Heart right ventricle (tissue), 16 donors: ENCODE data around the gene BLMH. TPM values are rescaled to one million over a fixed set of nuclear protein-coding genes. Genes with fewer than 3 reads are reported as not detected.
A peak's percentile ranks its signal among the peaks of the same experiment; 100 is the strongest.
"Not testable (repeated sequence)": the region's sequence is repeated elsewhere in the genome, so short reads cannot be mapped to it uniquely, and the experiment has no call there.

Experiments
- ATAC-seq, 8 donors: fragments of 200-7000 bp; cut with Tn5 transposase; one replicate each; pipeline ENCODE4 v1.9.1; 2020; ENCODE audit warnings: mild to moderate bottlenecking in 8 of 8, moderate library complexity in 8 of 8, moderate number of reproducible peaks in 1 of 8
- DNase-seq, 2 donors: peaks; one replicate each; pipeline ENCODE4 v3.0.0-alpha.2; 2020
- H3K27ac ChIP-seq, 10 donors: fragments of 200-600 bp; sonication (generic) in 2 of 10; one replicate each; pipeline versions ENCODE4 v1.5.0 to v1.8.0; 2020 to 2022; ENCODE audit warnings: mild to moderate bottlenecking in 3 of 10
- H3K27me3 ChIP-seq, 7 donors: fragments of 200-600 bp; one replicate each; pipeline ENCODE4 v1.8.0; 2021 to 2022; ENCODE audit warnings: mild to moderate bottlenecking in 2 of 7
- H3K36me3 ChIP-seq, 9 donors: fragments of 200-600 bp; sonication (generic) in 1 of 9; one replicate each; pipeline versions ENCODE4 v1.5.0 to v1.8.0; 2020 to 2022; ENCODE audit warnings: mild to moderate bottlenecking in 2 of 9
- H3K4me1 ChIP-seq, 9 donors: fragments of 200-600 bp; sonication (generic) in 1 of 9; one replicate each; pipeline versions ENCODE4 v1.5.0 to v1.8.0; 2020 to 2022; ENCODE audit warnings: mild to moderate bottlenecking in 4 of 9
- H3K4me3 ChIP-seq, 10 donors: fragments of 200-600 bp; sonication (generic) in 2 of 10; one replicate each; pipeline versions ENCODE4 v1.5.0 to v1.8.0; 2020 to 2022; ENCODE audit warnings: mild to moderate bottlenecking in 7 of 10, moderate library complexity in 2 of 10
- H3K9me3 ChIP-seq, 11 donors: fragments of 200-600 bp in 10 of 11; sonication (generic) in 2 of 11; one replicate each; pipeline versions ENCODE4 v1.5.0 to v1.8.0; 2013 to 2022; ENCODE audit warnings: mild to moderate bottlenecking in 2 of 11, control low read depth in 1 of 11, moderate library complexity in 1 of 11
- WGBS, 2 donors: extraction: QIAGEN DNeasy Blood & Tissue Kit; methylation state at CpG; one replicate each; pipeline ENCODE4 v1.1.7; 2013; ENCODE audit warnings: inconsistent platforms in 1 of 2; 5-methylcytosine and 5-hydroxymethylcytosine counted together
- intact Hi-C, 10 donors: fragments of 100-400 bp; cut with DNase I; formaldehyde crosslinking; loops; one replicate each; pipeline versions ENCODE4 v1.11.1 to v1.14.2; 2022
- polyA plus RNA-seq, 2 donors: library from polyadenylated mRNA; stranded (reverse); fragments of 200-250 nt; gene quantifications; one replicate each; pipeline ENCODE4 v1.2.3, GENCODE V29; 2013
- total RNA-seq, 10 donors: library from RNA; stranded (reverse); fragmentation: NEBNext Ultra II Directional in 3 of 10; extraction: Animal tissue kit (Norgen Biotek cat#: 25700) in 3 of 10; gene quantifications; one replicate each; pipeline versions ENCODE4 v1.2.1 to v1.2.4, GENCODE V29; 2021 to 2023
- TF ChIP-seq, protein P1 (sequence below), 9 donors: fragments of 200-600 bp; sonication (generic) in 2 of 9; IDR thresholded peaks; one replicate each; pipeline versions ENCODE4 v1.5.0 to v1.8.0; 2021 to 2022; ENCODE audit warnings: antibody characterized with exemption in 9 of 9, mild to moderate bottlenecking in 5 of 9, moderate library complexity in 1 of 9
- donor health status: Arrhythmogenic right ventricular cardiomyopathy.
- donor health status: ischemic (EF 13 %, LVEDD 7.1; RV severe dilation, severe dysfunction).
- donor health status: healthy with polysubstance abuse.
- donor health status: DM: no; HTN: yes; CAD: no.
- donor health status: DM: no; HTN: no; CAD: no.
- donor health status: ischemic (EF 25% LVEDD 6.9; RV normal size, moderate dysfunction).
- donor health status: ischemic (EF 25% LVEDD 5.7; RV mildly dilated, moderate dysfunction).
- donor health status: healthy.
- donor health status: DM: yes; HTN: yes; CAD: no.
- donor health status: Ischemic cardiomyopathy.
- donor health status: ischemic (EF 35%, LVEDD 5.7; RV mildly dilated, moderate dysfunction).
- donor health status: nonischemic (EF 11% LVEDD 7.7; RV severe dilation, severe dysfunction).
- donor health status: DM: yes; HTN: yes; CAD: no.
- donor health status: PGD.
- donor health status: ischemic (EF 29% LVEDD 5.4; RV normal size, mild dysfunction).
- donor health status: nonischemic (EF 23%, LVEDD 6.1; RV moderate dilation, normal function).

BLMH gene
- total and polyA plus RNA-seq, 12 donors = 9.6 to 22.2 (median 15.7) TPM

- ATAC-seq = no peak
Measured at GRCh38 chr17:30234296-30234695, 57.4 kb downstream of the BLMH start.

GRCh38 chr17:30232824-30233427 is 58.8 kb downstream of the BLMH start:
- no peak for DNase-seq
- 83 to 84% methylated on average over 11 of the region's 11 CpGs for WGBS, 2 donors
- H3K4me3 ChIP-seq = no peak overlapping the region
- no peak for ATAC-seq
- H3K36me3 ChIP-seq = no peaks in the 10 kb centered on the region
- peaks cover 7 to 51% (median 25%) of the 10 kb centered on the region in 7 donors for H3K27me3 ChIP-seq
- TF ChIP-seq, protein P1, sequence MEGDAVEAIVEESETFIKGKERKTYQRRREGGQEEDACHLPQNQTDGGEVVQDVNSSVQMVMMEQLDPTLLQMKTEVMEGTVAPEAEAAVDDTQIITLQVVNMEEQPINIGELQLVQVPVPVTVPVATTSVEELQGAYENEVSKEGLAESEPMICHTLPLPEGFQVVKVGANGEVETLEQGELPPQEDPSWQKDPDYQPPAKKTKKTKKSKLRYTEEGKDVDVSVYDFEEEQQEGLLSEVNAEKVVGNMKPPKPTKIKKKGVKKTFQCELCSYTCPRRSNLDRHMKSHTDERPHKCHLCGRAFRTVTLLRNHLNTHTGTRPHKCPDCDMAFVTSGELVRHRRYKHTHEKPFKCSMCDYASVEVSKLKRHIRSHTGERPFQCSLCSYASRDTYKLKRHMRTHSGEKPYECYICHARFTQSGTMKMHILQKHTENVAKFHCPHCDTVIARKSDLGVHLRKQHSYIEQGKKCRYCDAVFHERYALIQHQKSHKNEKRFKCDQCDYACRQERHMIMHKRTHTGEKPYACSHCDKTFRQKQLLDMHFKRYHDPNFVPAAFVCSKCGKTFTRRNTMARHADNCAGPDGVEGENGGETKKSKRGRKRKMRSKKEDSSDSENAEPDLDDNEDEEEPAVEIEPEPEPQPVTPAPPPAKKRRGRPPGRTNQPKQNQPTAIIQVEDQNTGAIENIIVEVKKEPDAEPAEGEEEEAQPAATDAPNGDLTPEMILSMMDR (IDR thresholded peaks at IDR 0.05) = no peak
- intact Hi-C loops = no loop called here
- no peaks in the 10 kb centered on the region for H3K9me3 ChIP-seq
- no peak overlapping the region for H3K27ac ChIP-seq
- H3K4me1 ChIP-seq = peaks cover 11 to 38% (median 22%) of the 10 kb centered on the region in 9 donors

More at GRCh38 chr17:30234296-30234695, 57.4 kb downstream of the BLMH start:
- Histone ChIP-seq H3K4me3 (no peak overlapping the region), H3K9me3 (no peaks in the 10 kb centered on the region), H3K27me3 (peaks cover 8 to 65% (median 36%) of the 10 kb centered on the region in 7 donors), H3K27ac (no peak overlapping the region), H3K36me3 (no peaks in the 10 kb centered on the region), H3K4me1 (peaks cover 11 to 38% (median 22%) of the 10 kb centered on the region in 9 donors)
- DNase-seq = no peak
- TF ChIP-seq, protein P1 (IDR thresholded peaks at IDR 0.05) = no peak
- 88% methylated on average over 6 of the region's 6 CpGs for WGBS, 2 donors
- intact Hi-C loops = no loop called here

DNA sequence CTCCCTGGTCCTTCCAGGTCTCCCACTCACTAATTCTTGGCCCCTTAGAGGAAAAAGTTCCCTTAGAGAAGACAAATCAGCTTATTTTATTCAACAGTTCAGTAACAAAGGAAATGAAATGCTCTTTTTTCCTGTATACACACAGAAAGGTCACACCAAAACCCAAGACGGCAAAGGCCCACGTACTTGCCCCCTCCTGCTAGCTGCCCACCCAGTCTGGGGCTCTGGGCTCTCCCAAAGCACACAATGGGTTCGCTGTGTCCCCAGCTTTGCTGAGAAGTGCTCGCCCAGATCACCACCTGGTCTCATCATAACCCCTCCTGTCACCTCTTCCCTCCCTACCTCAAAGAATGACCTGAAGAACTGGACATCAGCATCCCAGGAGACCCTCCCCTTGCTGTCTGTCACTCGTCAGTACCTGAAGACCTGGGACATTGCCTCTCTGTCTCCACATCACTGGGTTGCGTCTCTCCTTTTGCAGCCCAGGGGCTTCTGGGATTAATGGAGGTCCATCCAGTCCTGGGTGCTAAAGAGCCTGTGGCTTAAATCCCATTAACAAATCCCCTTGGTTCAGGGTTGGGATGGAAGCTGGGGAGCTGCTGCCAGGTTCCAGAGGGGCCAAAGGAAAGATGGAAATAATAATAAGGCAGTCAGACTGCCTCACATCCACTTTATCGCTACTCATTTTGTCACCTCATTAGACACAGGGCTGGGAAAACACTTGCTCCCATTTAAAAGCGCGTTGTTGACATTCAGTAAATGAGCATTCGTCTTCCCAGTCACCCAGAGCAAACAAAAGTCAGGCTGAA is 59.5 kb downstream of the BLMH start:
- ATAC-seq = no peak
- intact Hi-C loops = no loop called here
- no peak for DNase-seq
- H3K36me3 ChIP-seq = no peaks in the 10 kb centered on the region
- H3K4me1 ChIP-seq = peaks cover 7 to 31% (median 19%) of the 10 kb centered on the region in 9 donors
- TF ChIP-seq, protein P1 (IDR thresholded peaks at IDR 0.05) = no peak
- H3K4me3 ChIP-seq = no peak overlapping the region
- whole genome bisulfite sequencing, 2 donors = 83 to 85% methylated on average over 10 of the region's 10 CpGs
- H3K27me3 ChIP-seq = peaks cover 0 to 44% (median 18%) of the 10 kb centered on the region in 7 donors
- no peaks in the 10 kb centered on the region for H3K9me3 ChIP-seq
- H3K27ac ChIP-seq = no peak overlapping the region

GRCh38 chr17:30230596-30231125 is 61.1 kb downstream of the BLMH start:
- peaks cover 0 to 31% (median 7%) of the 10 kb centered on the region in 7 donors for H3K27me3 ChIP-seq
- intact Hi-C loops = no loop called here
- H3K36me3 ChIP-seq = no peaks in the 10 kb centered on the region
- TF ChIP-seq, protein P1 (IDR thresholded peaks at IDR 0.05) = no peak
- peak overlapping the region in 1 of 10 donors; percentile 72 for H3K27ac ChIP-seq
- H3K4me3 ChIP-seq = no peak overlapping the region
- 88 to 90% methylated on average over 7 of the region's 7 CpGs for WGBS, 2 donors
- H3K4me1 ChIP-seq = peaks cover 0 to 18% (median 7%) of the 10 kb centered on the region in 9 donors
- ATAC-seq (no peak), DNase-seq (no peak)
- no peaks in the 10 kb centered on the region for H3K9me3 ChIP-seq

- peak overlapping the region in 1 of 10 donors; percentile 72 for H3K27ac ChIP-seq
- DNase-seq, H3K36me3 ChIP-seq, H3K4me3 ChIP-seq, intact Hi-C loops, H3K9me3 ChIP-seq, ATAC-seq: not testable (repeated sequence)
- peaks cover 0 to 25% (median under 1%) of the 10 kb centered on the region in 7 donors for H3K27me3 ChIP-seq
- H3K4me1 ChIP-seq = peaks cover 0 to 12% (median under 1%) of the 10 kb centered on the region in 9 donors
- 74 to 78% methylated on average over 1 of the region's 1 CpG for WGBS, 2 donors
Measured at GRCh38 chr17:30230009-30230408, 61.7 kb downstream of the BLMH start.
